AG04450 (cell line): ENCODE measurements around the gene NT5E. TPM values are rescaled to one million over a fixed set of nuclear protein-coding genes. Genes with fewer than 3 reads are reported as not detected.
"Not testable (repeated sequence)": the region's sequence is repeated elsewhere in the genome, so short reads cannot be mapped to it uniquely, and the experiment has no call there.

Experiments
- CTCF ChIA-PET: fragments of 300-600, 350-600 bp; formaldehyde crosslinking; extraction: SDS; loops from one replicate; lab custom pipeline; 2022; ENCODE audit warnings: antibody characterized with exemption, inconsistent platforms; lab: Charles Lee
- POLR2A ChIA-PET: fragments of 350-600 bp; formaldehyde crosslinking; extraction: SDS; loops from one replicate; lab custom pipeline; 2021; ENCODE audit warnings: antibody characterized with exemption, inconsistent platforms; lab: Yijun Ruan, JAX
- DNase-seq: peaks from one replicate; pipeline ENCODE4 v3.0.0-alpha.2; 2011; ENCODE audit warnings: low read depth, low spot score
- H3K27ac ChIP-seq: one replicate; pipeline ENCODE4 v1.5.1; 2012; ENCODE audit warnings: low read depth, low read length, control low read depth
- H3K27me3 ChIP-seq: one replicate; pipeline ENCODE4 v1.6.0; 2012; ENCODE audit warnings: low read length; ENCODE audit not compliant: control insufficient read depth, insufficient read depth
- H3K4me3 ChIP-seq: 2 replicates; pipeline ENCODE4 v1.5.1; 2011; ENCODE audit warnings: mild to moderate bottlenecking, low read depth, low read length, control low read depth
- H3K9me3 ChIP-seq: 2 replicates; pipeline ENCODE4 v1.5.1; 2012; ENCODE audit warnings: low read length; ENCODE audit not compliant: control insufficient read depth, insufficient read depth
- polyA plus RNA-seq: library from polyadenylated mRNA; depleted of rRNA; stranded (reverse); fragments of >200 nt; gene quantifications from 2 replicates; pipeline ENCODE4 v1.2.3, GENCODE V29; 2011; rRNA removed
- TF ChIP-seq, protein P1 (sequence below): IDR thresholded peaks from 2 replicates; pipeline ENCODE4 v1.5.1; 2011; ENCODE audit warnings: low read depth, low read length, control low read depth, inconsistent platforms

The NT5E gene
- polyA plus RNA-seq, 1 experiment = 164 TPM

DNA sequence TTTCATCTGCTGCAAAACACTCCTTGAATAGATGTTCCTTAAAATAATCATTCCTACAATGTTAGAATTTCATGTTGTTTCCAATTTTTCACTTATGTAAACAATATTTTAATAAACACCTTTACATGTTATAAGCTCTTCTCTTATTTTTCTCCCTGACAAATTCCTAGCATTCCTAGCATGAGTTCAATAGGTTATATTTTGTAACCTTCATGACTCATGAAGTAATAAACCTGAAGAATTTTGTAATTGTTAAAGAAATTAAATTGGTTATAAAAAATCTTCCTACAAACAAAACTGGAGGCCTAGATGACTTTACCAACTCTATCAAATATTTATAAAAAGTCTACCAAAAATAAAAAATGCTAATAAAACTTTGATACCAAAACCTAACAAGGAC, 66.3 kb downstream of the NT5E start:
- ChIA-PET POLR2A (no interaction called here), CTCF (interaction anchor here (1.1 to 1.9 kb wide), 2 partner anchors 20 to 34 kb away, joined by 3 to 5 read pairs; no protein-coding TSS in a partner anchor)
- no peak for DNase-seq

DNA sequence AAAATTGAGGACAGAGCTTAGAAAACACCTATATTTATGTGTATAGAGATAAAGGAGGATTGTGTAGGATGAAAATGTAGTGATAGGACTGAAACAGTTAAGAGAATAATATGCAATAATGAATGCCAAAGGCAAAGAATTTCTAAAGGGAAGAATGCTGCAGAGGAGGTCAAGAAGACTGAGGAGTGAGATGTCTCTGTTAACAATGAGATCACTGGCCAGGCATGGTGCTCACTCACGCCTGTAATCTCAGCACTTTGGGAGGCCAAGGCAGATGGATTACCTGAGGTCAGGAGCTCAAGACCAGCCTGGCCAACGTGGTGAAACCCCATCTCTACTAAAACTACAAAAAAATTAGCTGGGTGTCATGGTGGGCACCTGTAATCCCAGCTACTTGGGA, 74.4 kb downstream of the NT5E start:
- DNase-seq, H3K9me3 ChIP-seq, H3K27ac ChIP-seq, H3K4me3 ChIP-seq, H3K27me3 ChIP-seq: not testable (repeated sequence)
- POLR2A ChIA-PET = interaction anchor here (0.7 kb wide), 1 partner anchor 107 kb away, joined by 4 read pairs; no protein-coding TSS in a partner anchor
- CTCF ChIA-PET = interaction anchor here (0.7 to 5.6 kb wide), 3 partner anchors 13 to 169 kb away, joined by 3 to 32 read pairs (median 4); no protein-coding TSS in a partner anchor

More for the DNA sequence above, 66.3 kb downstream of the NT5E start:
- Histone ChIP-seq H3K27me3 (no peaks in the 10 kb centered on the region), H3K27ac (no peak overlapping the region), H3K9me3 (no peaks in the 10 kb centered on the region), H3K4me3 (no peak overlapping the region)
- TF ChIP-seq, protein P1, sequence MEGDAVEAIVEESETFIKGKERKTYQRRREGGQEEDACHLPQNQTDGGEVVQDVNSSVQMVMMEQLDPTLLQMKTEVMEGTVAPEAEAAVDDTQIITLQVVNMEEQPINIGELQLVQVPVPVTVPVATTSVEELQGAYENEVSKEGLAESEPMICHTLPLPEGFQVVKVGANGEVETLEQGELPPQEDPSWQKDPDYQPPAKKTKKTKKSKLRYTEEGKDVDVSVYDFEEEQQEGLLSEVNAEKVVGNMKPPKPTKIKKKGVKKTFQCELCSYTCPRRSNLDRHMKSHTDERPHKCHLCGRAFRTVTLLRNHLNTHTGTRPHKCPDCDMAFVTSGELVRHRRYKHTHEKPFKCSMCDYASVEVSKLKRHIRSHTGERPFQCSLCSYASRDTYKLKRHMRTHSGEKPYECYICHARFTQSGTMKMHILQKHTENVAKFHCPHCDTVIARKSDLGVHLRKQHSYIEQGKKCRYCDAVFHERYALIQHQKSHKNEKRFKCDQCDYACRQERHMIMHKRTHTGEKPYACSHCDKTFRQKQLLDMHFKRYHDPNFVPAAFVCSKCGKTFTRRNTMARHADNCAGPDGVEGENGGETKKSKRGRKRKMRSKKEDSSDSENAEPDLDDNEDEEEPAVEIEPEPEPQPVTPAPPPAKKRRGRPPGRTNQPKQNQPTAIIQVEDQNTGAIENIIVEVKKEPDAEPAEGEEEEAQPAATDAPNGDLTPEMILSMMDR = no peak

GRCh38 chr6:85537055-85537494, 87.2 kb downstream of the NT5E start:
- POLR2A ChIA-PET = no interaction called here
- CTCF ChIA-PET = interaction anchor here (0.6 to 5.1 kb wide), 45 partner anchors 9 to 213 kb away, joined by 3 to 81 read pairs (median 4); partner anchors contain the start of gene NT5E
- TF ChIP-seq, protein P1 = peak; percentile 42
- Histone ChIP-seq H3K27ac (no peak overlapping the region), H3K4me3 (no peak overlapping the region), H3K9me3 (no peaks in the 10 kb centered on the region), H3K27me3 (no peaks in the 10 kb centered on the region)
- no peak for DNase-seq

DNA sequence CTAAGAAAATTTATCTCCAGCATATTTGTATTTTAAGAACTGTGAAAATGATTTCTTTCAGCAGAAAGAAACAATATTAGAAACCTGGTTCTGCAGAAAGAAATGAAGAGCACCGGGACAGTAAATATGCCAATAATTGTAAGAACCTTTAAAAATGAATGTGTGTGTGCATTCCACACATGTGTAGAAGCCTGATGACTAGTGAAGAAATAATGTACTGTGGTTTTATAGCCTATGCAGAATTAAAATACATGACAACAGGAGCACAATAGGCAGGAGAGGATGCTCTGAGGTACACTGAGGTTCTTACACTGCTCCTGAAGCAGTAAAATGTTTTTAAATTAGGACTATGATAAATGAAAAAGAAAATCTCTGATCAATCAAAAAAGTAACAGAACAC, 94.9 kb downstream of the NT5E start:
- no peak for DNase-seq
- ChIA-PET POLR2A (no interaction called here), CTCF (no interaction called here)
- Histone ChIP-seq H3K27me3 (no peaks in the 10 kb centered on the region), H3K27ac (no peak overlapping the region), H3K9me3 (no peaks in the 10 kb centered on the region), H3K4me3 (no peak overlapping the region)
- TF ChIP-seq, protein P1 = no peak

Other genes with a start within 250 kb of the NT5E start
- gene SNX14, start 143.8 kb downstream of the NT5E start, polyA plus RNA-seq = 77.0 and 114 TPM in 2 replicates
- gene SYNCRIP, start 192.8 kb downstream of the NT5E start, polyA plus RNA-seq = 38.5 and 40.4 TPM in 2 replicates